ENCODE measurements around the gene LGALS8. TPM values are rescaled to one million over a fixed set of nuclear protein-coding genes. Genes with fewer than 3 reads are reported as not detected.

LGALS8 gene
- total RNA-seq, 1 donor from 2014 or later, result 76.5 TPM

DNA sequence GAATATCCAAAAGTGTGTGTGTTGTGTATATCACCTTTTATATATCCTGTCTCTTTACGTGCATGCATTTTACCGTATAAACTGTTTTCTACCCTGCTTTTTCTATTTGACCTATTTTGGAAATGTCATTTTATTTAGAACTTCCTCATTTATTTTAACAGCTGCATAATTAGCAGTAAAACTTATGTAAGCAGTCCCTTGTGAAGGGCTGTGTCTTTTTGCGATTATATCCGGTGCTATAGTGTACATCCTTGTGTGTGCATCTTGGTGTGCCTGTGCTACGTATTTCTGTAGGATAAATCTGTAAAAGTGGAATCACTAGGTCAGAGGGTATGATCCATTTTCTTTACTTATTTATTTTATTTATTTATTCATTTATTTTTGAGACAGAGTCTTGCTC lies 7.2 kb downstream of the LGALS8 start:
- Histone ChIP-seq H3K27ac (replicated peaks) (peak overlapping the region; percentile 65), H3K4me3 (no peak overlapping the region), H3K36me3 (peaks cover 35% of the 10 kb centered on the region), H3K4me1 (peaks cover 62% of the 10 kb centered on the region), H3K9me3 (replicated peaks) (no peaks in the 10 kb centered on the region), H3K27me3 (ENCODE audit: low read depth) (no peaks in the 10 kb centered on the region)
- TF ChIP-seq CTCF (IDR thresholded peaks at IDR 0.05; ENCODE audit: borderline replicate concordance), result no peak
- intact Hi-C loops (cut with micrococcal nuclease), result no loop called here
- DNase-seq, result no peak

DNA sequence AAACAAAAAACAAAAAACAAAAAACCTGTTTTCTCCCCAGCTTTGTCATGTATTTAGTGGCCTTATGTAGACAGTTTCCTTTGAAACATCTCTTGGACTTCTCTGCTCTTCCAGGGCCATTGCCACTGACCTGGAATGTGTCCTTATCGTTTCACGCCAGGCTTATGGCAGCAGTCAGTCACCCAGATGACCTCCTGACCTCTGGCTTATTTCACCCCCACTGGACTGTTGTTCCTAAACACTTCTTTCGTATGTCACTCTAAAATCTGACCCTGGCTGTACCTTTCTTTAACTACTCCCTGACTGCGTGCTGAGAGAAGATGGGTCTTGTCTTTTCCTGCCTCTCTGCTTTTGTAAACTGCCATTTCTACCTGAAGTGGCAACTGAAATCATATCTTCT lies 9.1 kb downstream of the LGALS8 start:
- H3K27me3 ChIP-seq (ENCODE audit: low read depth), result no peaks in the 10 kb centered on the region
- intact Hi-C loops (cut with micrococcal nuclease), result no loop called here
- no peak for TF ChIP-seq CTCF (IDR thresholded peaks at IDR 0.05; ENCODE audit: borderline replicate concordance)
- H3K27ac ChIP-seq (replicated peaks), result peak overlapping the region; percentile 65
- H3K4me3 ChIP-seq, result no peak overlapping the region
- peaks cover 60% of the 10 kb centered on the region for H3K4me1 ChIP-seq
- H3K36me3 ChIP-seq, result peaks cover 25% of the 10 kb centered on the region
- no peak for DNase-seq
- no peaks in the 10 kb centered on the region for H3K9me3 ChIP-seq (replicated peaks)

DNA sequence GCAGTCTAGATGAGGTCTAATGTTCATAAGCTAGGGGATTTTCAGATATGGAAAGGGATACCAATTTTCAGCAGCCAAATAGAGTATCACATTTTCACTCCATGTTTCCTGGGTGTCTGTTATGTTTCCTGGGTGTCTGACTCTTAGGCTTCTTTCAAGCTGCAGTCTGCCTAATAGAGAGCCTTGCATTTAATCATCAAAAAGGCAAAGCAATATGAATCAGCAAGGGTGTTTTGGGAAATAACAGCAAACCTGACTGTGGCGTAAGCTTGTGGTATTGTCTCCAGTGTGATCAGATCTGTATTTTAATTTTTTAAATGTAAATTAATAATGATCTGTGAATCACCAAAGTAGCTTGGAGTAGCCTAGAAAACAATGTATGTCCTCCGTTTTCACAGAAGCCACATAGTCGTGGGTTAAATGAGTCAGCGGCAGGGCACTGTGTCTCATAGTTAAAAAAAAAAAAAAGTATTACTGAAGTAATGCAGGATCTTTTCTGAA lies 10.4 kb downstream of the LGALS8 start:
- Histone ChIP-seq H3K9me3 (replicated peaks) (no peaks in the 10 kb centered on the region), H3K27me3 (ENCODE audit: low read depth) (no peaks in the 10 kb centered on the region), H3K4me3 (no peak overlapping the region), H3K36me3 (peaks cover 33% of the 10 kb centered on the region), H3K4me1 (peaks cover 60% of the 10 kb centered on the region), H3K27ac (replicated peaks) (no peak overlapping the region)
- DNase-seq, result no peak
- TF ChIP-seq CTCF (IDR thresholded peaks at IDR 0.05; ENCODE audit: borderline replicate concordance), result no peak
- intact Hi-C loops (cut with micrococcal nuclease), result no loop called here

DNA sequence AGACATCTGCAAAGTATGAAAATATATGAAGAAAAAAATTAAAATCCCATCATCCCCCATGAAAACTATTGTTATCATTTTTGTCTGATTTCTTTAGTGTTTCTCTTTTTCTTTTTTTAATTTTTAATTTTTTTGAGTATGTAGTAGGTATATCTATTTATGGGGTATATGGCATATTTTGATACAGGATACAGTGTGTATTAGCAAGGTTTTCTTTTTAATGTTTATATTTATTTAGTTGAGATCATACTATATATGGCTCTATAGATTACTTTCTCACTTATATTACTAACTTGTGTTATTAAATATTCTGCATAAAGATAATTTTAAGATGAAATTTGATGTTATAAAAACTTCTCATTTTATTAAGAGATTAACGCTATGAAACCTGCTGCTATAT lies 11.4 kb downstream of the LGALS8 start:
- no peak for DNase-seq
- Histone ChIP-seq H3K9me3 (replicated peaks) (no peaks in the 10 kb centered on the region), H3K4me3 (no peak overlapping the region), H3K27me3 (ENCODE audit: low read depth) (no peaks in the 10 kb centered on the region), H3K36me3 (peaks cover 36% of the 10 kb centered on the region), H3K27ac (replicated peaks) (no peak overlapping the region), H3K4me1 (peaks cover 54% of the 10 kb centered on the region)
- no peak for TF ChIP-seq CTCF (IDR thresholded peaks at IDR 0.05; ENCODE audit: borderline replicate concordance)
- intact Hi-C loops (cut with micrococcal nuclease), result no loop called here

DNA sequence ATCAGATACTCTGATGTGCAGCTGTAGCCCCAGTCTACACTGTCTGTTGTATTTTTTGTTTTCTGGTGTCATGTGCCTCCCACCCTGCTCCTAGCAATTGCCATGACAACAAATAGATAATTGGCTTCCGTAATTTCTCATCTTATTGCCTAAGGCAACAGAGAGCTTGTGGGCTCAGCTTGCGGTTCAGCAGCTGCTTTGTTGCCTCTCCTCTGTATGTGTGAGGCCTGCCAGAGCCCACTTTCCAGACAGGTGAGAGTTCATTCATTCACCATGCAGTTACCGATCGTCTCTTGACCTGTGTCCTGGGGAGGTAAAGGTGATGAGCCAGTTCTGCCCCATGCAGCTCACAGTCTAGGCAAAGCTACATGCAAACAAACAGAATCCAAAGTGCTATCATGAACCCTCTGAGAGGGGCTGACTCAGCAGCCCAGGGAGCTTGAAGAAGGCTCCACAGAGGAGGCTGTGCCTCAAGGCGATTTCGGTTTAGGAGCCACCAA lies 11.9 kb downstream of the LGALS8 start:
- Histone ChIP-seq H3K4me1 (peaks cover 49% of the 10 kb centered on the region), H3K9me3 (replicated peaks) (no peaks in the 10 kb centered on the region), H3K36me3 (peaks cover 38% of the 10 kb centered on the region), H3K4me3 (no peak overlapping the region), H3K27ac (replicated peaks) (no peak overlapping the region), H3K27me3 (ENCODE audit: low read depth) (no peaks in the 10 kb centered on the region)
- TF ChIP-seq CTCF (IDR thresholded peaks at IDR 0.05; ENCODE audit: borderline replicate concordance), result no peak
- intact Hi-C loops (cut with micrococcal nuclease), result no loop called here
- DNase-seq, result no peak

All from left ventricle myocardium inferior (tissue), 1 donor.